Epithelial cell of esophagus (primary cell): ENCODE measurements around the gene GPR142.

ENCODE experiments used
- DNase-seq: peaks from one replicate; pipeline ENCODE4 v3.0.0; 2010; ENCODE audit warnings: low read depth
- H3K4me3 ChIP-seq: 2 replicates; pipeline ENCODE4 v1.5.1; 2011; ENCODE audit warnings: mild to moderate bottlenecking, low read length, control low read depth
- TF ChIP-seq, protein P1 (sequence below): IDR thresholded peaks from 2 replicates; pipeline ENCODE4 v1.5.1; 2011; ENCODE audit warnings: low read depth, mild to moderate bottlenecking, low read length, control low read depth, inconsistent platforms; ENCODE audit not compliant: insufficient read depth; ENCODE audit errors: missing control alignments

GPR142 gene

GRCh38 chr17:74368341-74369081, 1.2 kb downstream of the GPR142 start:
- H3K4me3 ChIP-seq: no peak overlapping the region
- TF ChIP-seq, protein P1, sequence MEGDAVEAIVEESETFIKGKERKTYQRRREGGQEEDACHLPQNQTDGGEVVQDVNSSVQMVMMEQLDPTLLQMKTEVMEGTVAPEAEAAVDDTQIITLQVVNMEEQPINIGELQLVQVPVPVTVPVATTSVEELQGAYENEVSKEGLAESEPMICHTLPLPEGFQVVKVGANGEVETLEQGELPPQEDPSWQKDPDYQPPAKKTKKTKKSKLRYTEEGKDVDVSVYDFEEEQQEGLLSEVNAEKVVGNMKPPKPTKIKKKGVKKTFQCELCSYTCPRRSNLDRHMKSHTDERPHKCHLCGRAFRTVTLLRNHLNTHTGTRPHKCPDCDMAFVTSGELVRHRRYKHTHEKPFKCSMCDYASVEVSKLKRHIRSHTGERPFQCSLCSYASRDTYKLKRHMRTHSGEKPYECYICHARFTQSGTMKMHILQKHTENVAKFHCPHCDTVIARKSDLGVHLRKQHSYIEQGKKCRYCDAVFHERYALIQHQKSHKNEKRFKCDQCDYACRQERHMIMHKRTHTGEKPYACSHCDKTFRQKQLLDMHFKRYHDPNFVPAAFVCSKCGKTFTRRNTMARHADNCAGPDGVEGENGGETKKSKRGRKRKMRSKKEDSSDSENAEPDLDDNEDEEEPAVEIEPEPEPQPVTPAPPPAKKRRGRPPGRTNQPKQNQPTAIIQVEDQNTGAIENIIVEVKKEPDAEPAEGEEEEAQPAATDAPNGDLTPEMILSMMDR: peak; percentile 92
- DNase-seq: peak; percentile 42

DNA sequence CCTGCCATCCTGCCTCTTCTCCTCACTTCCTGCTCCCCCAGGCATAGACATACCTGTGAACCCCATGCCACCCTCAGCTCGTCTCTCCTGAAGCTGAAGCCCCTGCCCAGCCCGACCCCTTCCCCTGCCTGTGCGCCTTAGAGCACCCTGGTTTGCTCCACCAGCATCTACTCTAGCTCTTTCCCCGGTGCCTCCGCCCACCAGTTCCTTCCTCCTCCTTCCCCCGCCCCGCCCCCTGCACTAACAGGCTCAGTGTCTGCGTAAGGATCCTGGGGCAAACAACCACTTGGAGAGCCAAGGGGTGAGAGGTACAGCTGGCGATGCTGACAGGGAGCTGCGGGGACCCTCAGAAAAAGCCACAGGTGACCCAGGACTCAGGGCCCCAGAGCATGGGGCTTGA, 1.9 kb downstream of the GPR142 start:
- TF ChIP-seq, protein P1: no peak
- no peak for DNase-seq
- H3K4me3 ChIP-seq: no peak overlapping the region

DNA sequence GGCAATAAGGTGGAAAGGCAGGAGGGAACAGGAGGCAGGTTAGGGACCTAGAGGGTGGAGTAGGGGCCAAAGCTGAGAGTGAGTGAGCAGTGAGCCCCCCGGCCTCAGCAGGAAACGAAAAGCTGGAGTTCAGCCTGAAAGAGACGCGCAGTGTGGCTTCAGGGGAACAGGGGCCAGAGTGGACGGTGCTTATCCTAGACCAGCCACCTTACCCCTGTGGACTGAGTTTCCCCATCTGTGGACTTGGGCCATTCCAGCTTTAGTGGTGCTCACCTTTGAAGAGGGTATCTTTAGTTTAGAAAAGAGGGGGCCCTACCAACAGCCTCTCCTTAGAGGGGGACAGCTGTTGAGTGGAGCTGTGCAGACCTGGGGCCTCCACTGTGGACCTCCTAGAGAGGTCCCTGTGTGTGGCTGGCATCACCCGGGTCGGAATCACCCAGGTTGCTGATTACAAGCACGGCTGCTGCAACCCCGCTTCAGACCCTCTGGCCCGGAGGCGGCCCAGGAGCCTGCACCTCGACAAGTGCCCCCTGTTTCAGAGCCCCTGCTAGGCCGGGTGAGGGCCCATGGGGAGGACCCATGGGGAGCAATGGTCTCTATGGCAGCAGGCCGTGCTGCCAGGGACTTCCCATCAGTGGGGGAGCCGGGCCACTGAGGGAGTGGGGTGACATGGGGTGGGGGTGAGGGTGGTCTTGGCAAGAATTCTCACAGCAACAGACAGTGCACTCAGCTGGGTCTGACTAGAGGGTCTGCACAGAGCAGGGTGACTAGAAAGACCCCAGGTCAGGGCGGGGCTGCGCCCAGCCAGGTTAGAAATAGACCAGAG, 2.6 kb downstream of the GPR142 start:
- TF ChIP-seq, protein P1: no peak
- H3K4me3 ChIP-seq: no peak overlapping the region
- no peak for DNase-seq

- no peak for DNase-seq
- no peak overlapping the region for H3K4me3 ChIP-seq
Measured at GRCh38 chr17:74371653-74372147, 4.4 kb downstream of the GPR142 start.

GRCh38 chr17:74372426-74372825, 5.1 kb downstream of the GPR142 start:
- no peak for DNase-seq
- no peak overlapping the region for H3K4me3 ChIP-seq
- TF ChIP-seq, protein P1: no peak

More at GRCh38 chr17:74371653-74372147, 4.4 kb downstream of the GPR142 start:
- TF ChIP-seq, protein P1: no peak

DNA sequence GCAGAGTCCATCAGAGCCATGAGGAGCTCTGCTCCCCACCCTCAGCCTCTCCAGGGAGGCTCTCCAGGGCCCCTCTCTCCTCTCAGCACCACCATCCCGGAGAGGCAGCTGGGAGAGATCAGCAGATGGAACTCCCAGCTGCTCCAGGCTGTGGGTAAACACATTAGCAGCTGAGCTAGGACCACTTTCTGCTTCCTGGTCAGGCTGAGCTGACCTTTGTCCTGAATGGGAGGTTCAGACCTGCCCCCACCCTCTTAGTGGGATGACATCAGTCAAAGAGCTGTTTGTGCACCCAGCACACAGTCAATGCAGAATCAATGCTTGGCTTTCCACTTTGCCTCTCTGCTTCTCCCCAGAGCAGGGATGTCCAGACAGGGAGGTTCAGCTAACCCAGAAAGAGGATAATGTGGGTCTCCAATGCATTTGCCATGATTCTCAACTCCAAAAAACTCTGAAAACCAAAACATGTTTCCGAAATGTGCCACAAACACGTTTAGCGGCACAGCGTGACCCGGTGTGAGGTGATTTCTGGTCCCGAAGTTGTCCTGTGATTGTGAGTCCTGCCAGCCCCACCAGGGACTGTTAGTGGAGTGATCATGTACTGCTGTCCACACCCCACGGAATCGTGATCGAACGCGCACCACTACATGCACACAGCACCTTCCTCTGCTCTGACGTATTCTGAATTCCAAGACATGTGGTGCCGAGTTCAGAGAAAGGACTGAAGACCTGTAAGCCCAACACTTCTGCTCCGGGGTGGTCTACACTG, 6.7 kb downstream of the GPR142 start:
- no peak overlapping the region for H3K4me3 ChIP-seq
- TF ChIP-seq, protein P1: no peak
- DNase-seq: no peak
